Natural killer cell (primary cell): ENCODE data around the gene PLEKHA6. TPM values are rescaled to one million over a fixed set of nuclear protein-coding genes. Genes with fewer than 3 reads are reported as not detected.

Experiments used
- ATAC-seq, 3 donors: fragments of 150-1000 bp in 2 of 3; fragments of 200-7000 bp in 1 of 3; cut with Tn5 transposase; 1 replicate in 1 of 3; 2 replicates in 2 of 3; pipeline ENCODE4 v1.10.0; 2021; ENCODE audit warnings: mild to moderate bottlenecking in 2 of 3, moderate library complexity in 2 of 3
- DNase-seq, 2 donors: peaks; one replicate each; pipeline versions ENCODE4 v3.0.0 to v3.0.0-alpha.2; 2013 to 2021; ENCODE audit warnings: mixed read lengths in 1 of 2
- H3K27ac ChIP-seq: one replicate; pipeline ENCODE4 v1.5.1; 2013; ENCODE audit warnings: mild to moderate bottlenecking, low read length
- H3K27me3 ChIP-seq: one replicate; pipeline ENCODE4 v1.6.1; 2013; ENCODE audit warnings: low read length; ENCODE audit not compliant: control insufficient read depth, insufficient read depth
- H3K36me3 ChIP-seq: one replicate; pipeline ENCODE4 v1.6.1; 2013; ENCODE audit warnings: low read length; ENCODE audit not compliant: control insufficient read depth, insufficient read depth
- H3K4me1 ChIP-seq: one replicate; pipeline ENCODE4 v1.6.1; 2013; ENCODE audit warnings: low read length; ENCODE audit not compliant: control insufficient read depth, insufficient read depth
- H3K4me3 ChIP-seq: one replicate; pipeline ENCODE4 v1.5.1; 2013; ENCODE audit warnings: low read length
- H3K9me3 ChIP-seq: one replicate; pipeline ENCODE4 v1.6.1; 2013; ENCODE audit warnings: low read length; ENCODE audit not compliant: control insufficient read depth, insufficient read depth
- H3K27ac Mint-ChIP-seq, 2 donors: one replicate each; pipeline ENCODE4 v1.8.0; 2022; ENCODE audit warnings: mild to moderate bottlenecking in 2 of 2, mixed read lengths in 2 of 2, moderate library complexity in 1 of 2
- H3K27me3 Mint-ChIP-seq, 2 donors: one replicate each; pipeline ENCODE4 v1.8.0; 2022; ENCODE audit warnings: low read depth in 2 of 2, mixed read lengths in 2 of 2
- H3K36me3 Mint-ChIP-seq: one replicate; pipeline ENCODE4 v1.8.0; 2022; ENCODE audit warnings: mixed read lengths
- H3K4me1 Mint-ChIP-seq, 2 donors: one replicate each; pipeline ENCODE4 v1.8.0; 2022; ENCODE audit warnings: mixed read lengths in 2 of 2
- H3K4me3 Mint-ChIP-seq: one replicate; pipeline ENCODE4 v1.8.0; 2022; ENCODE audit warnings: mild to moderate bottlenecking, moderate library complexity, mixed read lengths
- H3K9me3 Mint-ChIP-seq, 2 donors: one replicate each; pipeline ENCODE4 v1.8.0; 2022; ENCODE audit warnings: mixed read lengths in 2 of 2
- WGBS: methylation state at CpG from one replicate; pipeline ENCODE4 v1.1.7; 2013; ENCODE audit warnings: missing lambda C conversion rate; ENCODE audit not compliant: insufficient coverage; 5-methylcytosine and 5-hydroxymethylcytosine counted together
- intact Hi-C: fragments of 100-400 bp; cut with micrococcal nuclease; formaldehyde crosslinking; loops from one replicate; pipeline ENCODE4 v1.14.2; 2022
- total RNA-seq, 4 donors: library from RNA; stranded (reverse); fragments of 120-200 nt in 1 of 4; gene quantifications; one replicate each; pipeline versions ENCODE4 v1.2.3 to v1.2.4, GENCODE V29; 2013 to 2022
- TF ChIP-seq, protein P1 (sequence below): fragments of 200-600 bp; IDR thresholded peaks from one replicate; pipeline ENCODE4 v1.8.0; 2022; ENCODE audit warnings: antibody characterized with exemption

PLEKHA6 gene
- total RNA-seq, 3 donors from 2014 or later (not counting 1 experiment from before 2014, with no cell fraction given) = 0.10 to 0.43 (median 0.16) TPM

DNA sequence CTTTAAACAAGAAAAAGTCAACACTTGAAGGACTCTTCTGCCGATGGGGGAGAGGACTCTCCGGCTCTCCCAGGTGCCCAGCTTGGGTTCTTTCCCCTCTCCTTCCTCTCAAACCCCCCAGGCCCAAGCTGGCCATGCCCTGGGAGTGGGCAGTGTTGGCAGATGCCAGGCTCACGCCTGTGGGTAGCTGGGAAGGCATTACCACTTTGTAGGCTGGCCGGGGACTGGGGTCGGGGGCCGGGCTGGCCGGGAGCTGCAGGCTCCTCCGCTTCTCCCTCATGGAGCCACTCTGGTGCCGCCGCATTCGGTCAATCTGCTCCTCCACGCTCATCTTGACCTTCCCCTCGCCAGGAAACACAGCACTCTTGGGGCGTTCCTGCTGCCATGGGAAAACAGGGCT, 129.5 kb downstream of the PLEKHA6 start:
- H3K4me3 ChIP-seq = no peak overlapping the region
- no peaks in the 10 kb centered on the region for H3K9me3 Mint-ChIP-seq
- ATAC-seq (no peak), DNase-seq (no peak)
- TF ChIP-seq, protein P1, sequence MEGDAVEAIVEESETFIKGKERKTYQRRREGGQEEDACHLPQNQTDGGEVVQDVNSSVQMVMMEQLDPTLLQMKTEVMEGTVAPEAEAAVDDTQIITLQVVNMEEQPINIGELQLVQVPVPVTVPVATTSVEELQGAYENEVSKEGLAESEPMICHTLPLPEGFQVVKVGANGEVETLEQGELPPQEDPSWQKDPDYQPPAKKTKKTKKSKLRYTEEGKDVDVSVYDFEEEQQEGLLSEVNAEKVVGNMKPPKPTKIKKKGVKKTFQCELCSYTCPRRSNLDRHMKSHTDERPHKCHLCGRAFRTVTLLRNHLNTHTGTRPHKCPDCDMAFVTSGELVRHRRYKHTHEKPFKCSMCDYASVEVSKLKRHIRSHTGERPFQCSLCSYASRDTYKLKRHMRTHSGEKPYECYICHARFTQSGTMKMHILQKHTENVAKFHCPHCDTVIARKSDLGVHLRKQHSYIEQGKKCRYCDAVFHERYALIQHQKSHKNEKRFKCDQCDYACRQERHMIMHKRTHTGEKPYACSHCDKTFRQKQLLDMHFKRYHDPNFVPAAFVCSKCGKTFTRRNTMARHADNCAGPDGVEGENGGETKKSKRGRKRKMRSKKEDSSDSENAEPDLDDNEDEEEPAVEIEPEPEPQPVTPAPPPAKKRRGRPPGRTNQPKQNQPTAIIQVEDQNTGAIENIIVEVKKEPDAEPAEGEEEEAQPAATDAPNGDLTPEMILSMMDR = no peak
- H3K27ac ChIP-seq = no peak overlapping the region
- no peaks in the 10 kb centered on the region for H3K9me3 ChIP-seq
- no peaks in the 10 kb centered on the region for H3K27me3 ChIP-seq
- H3K4me1 Mint-ChIP-seq = no peaks in the 10 kb centered on the region
- 90% methylated on average over 14 of the region's 14 CpGs for WGBS
- H3K27ac Mint-ChIP-seq = no peak overlapping the region
- no peak overlapping the region for H3K4me3 Mint-ChIP-seq
- no peaks in the 10 kb centered on the region for H3K27me3 Mint-ChIP-seq
- no peaks in the 10 kb centered on the region for H3K4me1 ChIP-seq
- no peaks in the 10 kb centered on the region for H3K36me3 Mint-ChIP-seq
- intact Hi-C loops = no loop called here
- no peaks in the 10 kb centered on the region for H3K36me3 ChIP-seq

DNA sequence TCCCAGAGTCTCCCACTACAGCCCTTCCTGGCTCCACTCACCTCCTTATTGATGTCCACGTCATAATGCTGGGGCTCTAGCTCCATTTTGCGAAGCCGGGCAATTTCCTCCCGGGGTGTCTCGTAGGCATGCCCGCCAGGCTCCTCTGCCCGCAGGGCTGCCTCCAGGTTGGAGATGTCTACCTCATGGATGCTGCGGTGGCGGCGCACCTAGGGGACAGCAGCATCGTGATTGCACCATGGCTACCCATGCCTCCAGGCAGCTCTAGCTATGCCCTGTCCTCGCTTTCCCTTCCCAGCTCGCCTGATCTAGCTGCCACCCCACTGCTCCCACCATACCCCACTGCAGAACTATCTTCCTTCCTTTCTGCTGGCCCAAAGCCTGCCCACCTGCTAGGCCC, 130.8 kb downstream of the PLEKHA6 start:
- Mint-ChIP-seq H3K9me3 (no peaks in the 10 kb centered on the region), H3K27me3 (no peaks in the 10 kb centered on the region), H3K4me1 (no peaks in the 10 kb centered on the region), H3K36me3 (no peaks in the 10 kb centered on the region), H3K4me3 (no peak overlapping the region), H3K27ac (no peak overlapping the region)
- TF ChIP-seq, protein P1 = no peak
- no peaks in the 10 kb centered on the region for H3K36me3 ChIP-seq
- intact Hi-C loops = no loop called here
- H3K4me3 ChIP-seq = no peak overlapping the region
- WGBS = 95% methylated on average over 13 of the region's 13 CpGs
- DNase-seq (no peak), ATAC-seq (no peak)
- no peaks in the 10 kb centered on the region for H3K27me3 ChIP-seq
- no peaks in the 10 kb centered on the region for H3K9me3 ChIP-seq
- H3K4me1 ChIP-seq = no peaks in the 10 kb centered on the region
- no peak overlapping the region for H3K27ac ChIP-seq

DNA sequence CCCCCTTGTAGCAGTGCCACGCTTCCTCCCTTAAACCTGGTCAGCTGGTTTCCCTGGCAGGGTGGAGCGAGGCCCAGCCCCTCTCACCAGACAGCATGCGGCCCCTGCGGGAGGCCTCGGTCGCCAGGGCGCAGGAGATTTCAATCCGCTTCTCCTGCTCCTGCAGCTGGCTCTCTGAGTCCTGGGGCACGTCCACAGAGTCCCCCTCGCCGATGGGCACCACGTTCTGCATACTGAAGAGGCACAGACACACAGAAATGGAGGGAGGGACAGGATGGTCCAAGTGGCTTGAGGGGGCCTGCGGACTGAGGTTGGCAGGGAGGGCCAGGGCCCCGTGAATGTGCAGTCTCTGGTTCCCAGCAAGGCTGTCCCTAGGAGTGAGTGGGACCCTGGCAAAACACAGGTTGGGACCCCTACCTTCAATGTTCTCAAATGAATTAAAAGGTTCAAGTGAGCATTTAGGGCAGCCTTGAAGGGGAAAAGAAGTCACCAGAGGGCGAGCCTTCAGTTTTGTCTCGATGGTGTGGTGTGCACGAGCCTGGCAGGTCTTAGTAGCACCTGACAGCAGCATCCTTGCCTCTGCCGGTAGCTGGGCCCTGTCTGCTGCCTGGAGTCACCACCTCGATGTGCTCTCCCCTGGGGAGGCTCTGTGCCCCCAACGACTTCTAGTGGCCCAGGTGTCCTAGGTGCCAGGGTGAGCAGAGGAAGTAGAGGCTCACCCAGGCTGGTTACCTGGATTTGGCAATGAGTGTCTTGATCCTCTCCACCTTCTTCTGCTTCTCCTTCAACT, 131.5 kb downstream of the PLEKHA6 start:
- Mint-ChIP-seq H3K27ac (no peak overlapping the region), H3K9me3 (no peaks in the 10 kb centered on the region), H3K27me3 (no peaks in the 10 kb centered on the region), H3K4me1 (no peaks in the 10 kb centered on the region), H3K36me3 (no peaks in the 10 kb centered on the region), H3K4me3 (no peak overlapping the region)
- no peaks in the 10 kb centered on the region for H3K9me3 ChIP-seq
- intact Hi-C loops = no loop called here
- no peak overlapping the region for H3K27ac ChIP-seq
- H3K36me3 ChIP-seq = no peaks in the 10 kb centered on the region
- no peak for DNase-seq
- no peak for ATAC-seq
- TF ChIP-seq, protein P1 = no peak
- 83% methylated on average over 20 of the region's 20 CpGs for WGBS
- no peak overlapping the region for H3K4me3 ChIP-seq
- no peaks in the 10 kb centered on the region for H3K4me1 ChIP-seq
- no peaks in the 10 kb centered on the region for H3K27me3 ChIP-seq

DNA sequence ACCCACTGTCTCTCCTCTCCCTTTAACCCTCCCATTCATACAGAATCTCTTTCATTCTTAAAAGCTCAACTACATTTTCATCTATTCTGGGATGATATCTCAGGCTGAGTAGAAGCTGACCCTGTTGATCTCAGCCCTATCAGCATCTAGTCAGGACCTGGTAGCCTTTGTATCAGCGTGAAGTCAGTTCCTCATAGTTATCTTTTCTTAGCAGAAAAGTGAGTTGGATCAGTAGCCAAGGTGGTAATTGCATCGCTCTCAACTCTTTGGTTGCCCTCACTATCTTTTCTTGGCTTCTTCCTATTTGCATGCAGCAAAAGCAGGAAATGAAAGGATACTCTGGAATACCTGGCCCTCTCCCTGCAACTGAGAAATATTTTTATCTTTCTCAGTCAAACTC, 132.4 kb downstream of the PLEKHA6 start:
- no peaks in the 10 kb centered on the region for H3K9me3 ChIP-seq
- Mint-ChIP-seq H3K27me3 (no peaks in the 10 kb centered on the region), H3K4me1 (no peaks in the 10 kb centered on the region), H3K27ac (no peak overlapping the region), H3K4me3 (no peak overlapping the region), H3K9me3 (no peaks in the 10 kb centered on the region), H3K36me3 (no peaks in the 10 kb centered on the region)
- ATAC-seq = no peak
- no peaks in the 10 kb centered on the region for H3K36me3 ChIP-seq
- no peak overlapping the region for H3K27ac ChIP-seq
- H3K27me3 ChIP-seq = no peaks in the 10 kb centered on the region
- H3K4me3 ChIP-seq = no peak overlapping the region
- DNase-seq = no peak
- 68% methylated on average over 2 of the region's 2 CpGs for WGBS
- no peaks in the 10 kb centered on the region for H3K4me1 ChIP-seq
- intact Hi-C loops = no loop called here
- TF ChIP-seq, protein P1 = no peak
